ENCODE results near the gene CYB5D1. TPM values are rescaled to one million over a fixed set of nuclear protein-coding genes. Genes with fewer than 3 reads are reported as not detected.
"Not testable (repeated sequence)": the region's sequence is repeated elsewhere in the genome, so short reads cannot be mapped to it uniquely, and the experiment has no call there.

Gene CYB5D1
- polyA plus RNA-seq, 1 experiment, result 8.1 TPM

- TF ChIP-seq CTCF (IDR thresholded peaks at IDR 0.05; ENCODE audit: low read depth, low read length), result peak; percentile 50
- peak overlapping the region; percentile 91 for H3K27ac ChIP-seq (ENCODE audit: low read depth, low read length)
- H3K27me3 ChIP-seq (ENCODE audit: control insufficient read depth, insufficient read depth, low read length), result no peaks in the 10 kb centered on the region
- ChIA-PET CTCF (interaction anchor here (2.6 kb wide), 1 partner anchor 39 kb away, joined by 19 read pairs; no protein-coding TSS in a partner anchor), POLR2A (interaction anchor here (0.8 kb wide), 1 partner anchor 23 kb away, joined by 3 read pairs; no protein-coding TSS in a partner anchor)
- no peaks in the 10 kb centered on the region; the same call in 1 of the 2 replicates for H3K9me3 ChIP-seq (ENCODE audit: control insufficient read depth, insufficient read depth, low read length)
- H3K4me3 ChIP-seq (ENCODE audit: low read depth, low read length), result peak overlapping the region; percentile 80
- DNase-seq (ENCODE audit: low read depth, low spot score), result no peak
Observed at GRCh38 chr17:7858522-7858810, 663 bp downstream of the CYB5D1 start.

GRCh38 chr17:7859028-7859427 is 1.2 kb downstream of the CYB5D1 start:
- DNase-seq (ENCODE audit: low read depth, low spot score), result no peak
- H3K4me3 ChIP-seq (ENCODE audit: low read depth, low read length), result peak overlapping the region; percentile 80
- H3K27ac ChIP-seq (ENCODE audit: low read depth, low read length), result no peak overlapping the region
- TF ChIP-seq CTCF (IDR thresholded peaks at IDR 0.05; ENCODE audit: low read depth, low read length), result no peak
- ChIA-PET POLR2A (interaction anchor here (0.8 kb wide), 1 partner anchor 23 kb away, joined by 3 read pairs; no protein-coding TSS in a partner anchor), CTCF (interaction anchor here (1.6 to 2.6 kb wide), 2 partner anchors 39 to 182 kb away, joined by 5 to 19 read pairs; no protein-coding TSS in a partner anchor)
- H3K9me3 ChIP-seq (ENCODE audit: control insufficient read depth, insufficient read depth, low read length), result no peaks in the 10 kb centered on the region; the same call in 1 of the 2 replicates
- H3K27me3 ChIP-seq (ENCODE audit: control insufficient read depth, insufficient read depth, low read length), result no peaks in the 10 kb centered on the region

- CTCF ChIA-PET, result interaction anchor here (0.6 to 5.2 kb wide), 23 partner anchors 9 to 206 kb away, joined by 3 to 46 read pairs (median 4); partner anchors contain the start of gene KDM6B
- Histone ChIP-seq H3K27me3 (ENCODE audit: control insufficient read depth, insufficient read depth, low read length) (no peaks in the 10 kb centered on the region), H3K9me3 (ENCODE audit: control insufficient read depth, insufficient read depth, low read length) (no peaks in the 10 kb centered on the region; the same call in 1 of the 2 replicates), H3K4me3 (ENCODE audit: low read depth, low read length) (no peak overlapping the region), H3K27ac (ENCODE audit: low read depth, low read length) (no peak overlapping the region)
- DNase-seq (ENCODE audit: low read depth, low spot score), result no peak
- peak; percentile 74 for TF ChIP-seq CTCF (IDR thresholded peaks at IDR 0.05; ENCODE audit: low read depth, low read length)
- POLR2A ChIA-PET, result interaction anchor here (0.7 kb wide), 1 partner anchor 60 kb away, joined by 7 read pairs; no protein-coding TSS in a partner anchor
Observed at GRCh38 chr17:7862692-7863437, 5.1 kb downstream of the CYB5D1 start.

GRCh38 chr17:7864384-7864783 is 6.6 kb downstream of the CYB5D1 start:
- DNase-seq (ENCODE audit: low read depth, low spot score); H3K27ac ChIP-seq (ENCODE audit: low read depth, low read length); H3K4me3 ChIP-seq (ENCODE audit: low read depth, low read length); POLR2A ChIA-PET; H3K9me3 ChIP-seq (ENCODE audit: control insufficient read depth, insufficient read depth, low read length); H3K27me3 ChIP-seq (ENCODE audit: control insufficient read depth, insufficient read depth, low read length): not testable (repeated sequence)
- CTCF ChIA-PET, result interaction anchor here (0.6 to 5.2 kb wide), 8 partner anchors 16 to 193 kb away, joined by 3 to 46 read pairs (median 16); no protein-coding TSS in a partner anchor

GRCh38 chr17:7864995-7865650 is 7.3 kb downstream of the CYB5D1 start:
- ChIA-PET CTCF (interaction anchor here (0.8 to 5.2 kb wide), 4 partner anchors 34 to 176 kb away, joined by 3 to 34 read pairs (median 8); no protein-coding TSS in a partner anchor), POLR2A (no interaction called here)
- no peak overlapping the region for H3K27ac ChIP-seq (ENCODE audit: low read depth, low read length)
- H3K4me3 ChIP-seq (ENCODE audit: low read depth, low read length), result no peak overlapping the region
- no peak for TF ChIP-seq CTCF (IDR thresholded peaks at IDR 0.05; ENCODE audit: low read depth, low read length)
- no peak for DNase-seq (ENCODE audit: low read depth, low spot score)
- no peaks in the 10 kb centered on the region; the same call in 1 of the 2 replicates for H3K9me3 ChIP-seq (ENCODE audit: control insufficient read depth, insufficient read depth, low read length)
- no peaks in the 10 kb centered on the region for H3K27me3 ChIP-seq (ENCODE audit: control insufficient read depth, insufficient read depth, low read length)

All from AG04450 (cell line).